Astrocyte (in vitro differentiated cells and primary cell): ENCODE data around the gene HIVEP2. TPM values are rescaled to one million over a fixed set of nuclear protein-coding genes. Genes with fewer than 3 reads are reported as not detected.

ENCODE experiments used
- DNase-seq: peaks from one replicate; pipeline ENCODE4 v3.0.0-alpha.2; 2010; ENCODE audit warnings: low read depth
- FAIRE-seq: peaks from 2 replicates; lab custom pipeline; 2011; peaks lifted over from hg19 to GRCh38; lab: Jason Lieb, UNC
- H2AFZ ChIP-seq: 2 replicates; pipeline ENCODE4 v1.6.0; 2012; ENCODE audit warnings: low read depth, low read length, inconsistent platforms
- H3K27ac ChIP-seq: 2 replicates; pipeline ENCODE4 v1.5.1; 2011; ENCODE audit warnings: low read depth, low read length, inconsistent platforms
- H3K27me3 ChIP-seq: 2 replicates; pipeline ENCODE4 v1.6.0; 2011; ENCODE audit warnings: low read length, inconsistent platforms; ENCODE audit not compliant: insufficient read depth
- H3K36me3 ChIP-seq: 2 replicates; pipeline ENCODE4 v1.5.1; 2011; ENCODE audit warnings: low read length, inconsistent platforms; ENCODE audit not compliant: insufficient read depth
- H3K4me1 ChIP-seq: 2 replicates; pipeline ENCODE4 v1.5.1; 2011; ENCODE audit warnings: low read length, inconsistent platforms; ENCODE audit not compliant: insufficient read depth
- H3K4me2 ChIP-seq: 2 replicates; pipeline ENCODE4 v1.6.0; 2012; ENCODE audit warnings: low read length, inconsistent platforms
- H3K4me3 ChIP-seq: 2 replicates; pipeline ENCODE4 v1.5.1; 2011; ENCODE audit warnings: low read depth, mild to moderate bottlenecking, low read length, inconsistent platforms; ENCODE audit not compliant: insufficient read depth
- H3K79me2 ChIP-seq: 2 replicates; pipeline ENCODE4 v1.6.0; 2012; ENCODE audit warnings: mild to moderate bottlenecking, low read length, inconsistent platforms; ENCODE audit not compliant: insufficient read depth
- H3K9ac ChIP-seq: 2 replicates; pipeline ENCODE4 v1.6.0; 2012; ENCODE audit warnings: mild to moderate bottlenecking, low read length, inconsistent platforms
- H3K9me3 ChIP-seq: 2 replicates; pipeline ENCODE4 v1.5.1; 2012; ENCODE audit warnings: low read depth, mild to moderate bottlenecking, low read length, inconsistent platforms; ENCODE audit not compliant: insufficient read depth
- H4K20me1 ChIP-seq: 2 replicates; pipeline ENCODE4 v1.6.0; 2012; ENCODE audit warnings: low read length, inconsistent platforms; ENCODE audit not compliant: insufficient read depth
- H3K27ac Mint-ChIP-seq: one replicate; pipeline ENCODE4 v1.8.0; 2021; ENCODE audit warnings: mild to moderate bottlenecking, mixed read lengths; ENCODE audit not compliant: unreplicated experiment
- H3K27me3 Mint-ChIP-seq: one replicate; pipeline ENCODE4 v1.8.0; 2021; ENCODE audit warnings: low read depth, mixed read lengths; ENCODE audit not compliant: unreplicated experiment
- H3K36me3 Mint-ChIP-seq: one replicate; pipeline ENCODE4 v1.8.0; 2021; ENCODE audit warnings: low read depth, mixed read lengths; ENCODE audit not compliant: unreplicated experiment
- H3K4me1 Mint-ChIP-seq: one replicate; pipeline ENCODE4 v1.8.0; 2021; ENCODE audit warnings: low read depth, mixed read lengths; ENCODE audit not compliant: unreplicated experiment
- H3K4me3 Mint-ChIP-seq: one replicate; pipeline ENCODE4 v1.8.0; 2021; ENCODE audit warnings: mild to moderate bottlenecking, moderate library complexity, mixed read lengths; ENCODE audit not compliant: unreplicated experiment
- H3K9me3 Mint-ChIP-seq: one replicate; pipeline ENCODE4 v1.8.0; 2021; ENCODE audit warnings: mild to moderate bottlenecking, mixed read lengths; ENCODE audit not compliant: unreplicated experiment
- EZH2 ChIP-seq: IDR thresholded peaks from 2 replicates; pipeline ENCODE4 v1.6.1; 2012; ENCODE audit warnings: mild to moderate bottlenecking, low read length, inconsistent platforms; ENCODE audit not compliant: insufficient read depth
- total RNA-seq: library from RNA; stranded (reverse); gene quantifications from 2 replicates; pipeline ENCODE4 v1.2.1, GENCODE V29; 2021
- TF ChIP-seq, protein P1 (sequence below): IDR thresholded peaks from 2 replicates; pipeline ENCODE4 v1.5.1; 2011; ENCODE audit warnings: low read depth, mild to moderate bottlenecking, inconsistent platforms, low read length, moderate library complexity; ENCODE audit not compliant: insufficient read depth

Gene HIVEP2
- total RNA-seq, 1 donor from 2014 or later = 21.2 TPM

DNA sequence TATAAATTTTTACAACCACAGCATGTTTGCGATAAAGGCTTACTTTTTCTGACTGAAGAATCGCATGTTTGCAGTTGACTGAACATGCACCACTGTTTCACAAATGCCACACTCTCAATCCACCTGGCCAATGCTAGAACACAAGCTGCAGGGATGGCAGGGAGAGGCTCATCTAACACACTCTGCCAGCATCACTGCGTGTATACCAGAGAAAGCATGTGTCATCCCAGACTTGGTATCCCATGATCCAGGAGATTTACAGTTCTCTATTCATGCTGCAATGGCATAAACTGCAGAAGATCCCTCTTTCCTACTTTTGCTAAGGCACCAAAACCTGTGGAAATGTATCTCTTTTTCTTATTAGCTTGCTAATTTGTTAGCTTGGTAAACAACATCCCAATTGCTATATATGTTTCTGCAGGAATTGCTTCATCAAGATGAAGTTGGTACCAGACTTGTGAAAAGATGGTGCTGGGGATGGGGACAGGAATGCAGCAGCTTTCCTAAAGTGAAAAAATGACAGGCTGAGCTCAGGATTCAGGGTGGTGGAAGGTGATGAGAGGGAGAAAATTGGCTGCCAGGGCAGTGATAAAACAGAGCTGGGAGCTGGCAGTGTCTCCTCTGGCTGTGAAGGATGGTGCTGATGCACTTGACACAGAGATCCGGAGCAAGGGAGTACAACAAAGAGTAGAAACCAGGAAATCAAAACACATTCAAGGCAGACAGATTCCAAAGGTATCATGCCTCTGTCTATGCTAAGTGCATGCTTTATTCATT is 186.9 kb downstream of the HIVEP2 start:
- DNase-seq = no peak
- Mint-ChIP-seq H3K4me1 (peaks cover 27% of the 10 kb centered on the region), H3K27ac (peak overlapping the region; percentile 68), H3K36me3 (peaks cover 31% of the 10 kb centered on the region), H3K4me3 (no peak overlapping the region), H3K27me3 (no peaks in the 10 kb centered on the region), H3K9me3 (no peaks in the 10 kb centered on the region)
- H3K9ac ChIP-seq = no peak overlapping the region
- H3K4me3 ChIP-seq = no peak overlapping the region
- no peaks in the 10 kb centered on the region for H4K20me1 ChIP-seq
- H3K27me3 ChIP-seq = no peaks in the 10 kb centered on the region
- no peak for FAIRE-seq
- TF ChIP-seq, protein P1, sequence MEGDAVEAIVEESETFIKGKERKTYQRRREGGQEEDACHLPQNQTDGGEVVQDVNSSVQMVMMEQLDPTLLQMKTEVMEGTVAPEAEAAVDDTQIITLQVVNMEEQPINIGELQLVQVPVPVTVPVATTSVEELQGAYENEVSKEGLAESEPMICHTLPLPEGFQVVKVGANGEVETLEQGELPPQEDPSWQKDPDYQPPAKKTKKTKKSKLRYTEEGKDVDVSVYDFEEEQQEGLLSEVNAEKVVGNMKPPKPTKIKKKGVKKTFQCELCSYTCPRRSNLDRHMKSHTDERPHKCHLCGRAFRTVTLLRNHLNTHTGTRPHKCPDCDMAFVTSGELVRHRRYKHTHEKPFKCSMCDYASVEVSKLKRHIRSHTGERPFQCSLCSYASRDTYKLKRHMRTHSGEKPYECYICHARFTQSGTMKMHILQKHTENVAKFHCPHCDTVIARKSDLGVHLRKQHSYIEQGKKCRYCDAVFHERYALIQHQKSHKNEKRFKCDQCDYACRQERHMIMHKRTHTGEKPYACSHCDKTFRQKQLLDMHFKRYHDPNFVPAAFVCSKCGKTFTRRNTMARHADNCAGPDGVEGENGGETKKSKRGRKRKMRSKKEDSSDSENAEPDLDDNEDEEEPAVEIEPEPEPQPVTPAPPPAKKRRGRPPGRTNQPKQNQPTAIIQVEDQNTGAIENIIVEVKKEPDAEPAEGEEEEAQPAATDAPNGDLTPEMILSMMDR = no peak
- no peak for TF ChIP-seq EZH2
- no peak overlapping the region for H2AFZ ChIP-seq
- peaks cover 17% of the 10 kb centered on the region for H3K4me1 ChIP-seq
- peaks cover 25% of the 10 kb centered on the region for H3K36me3 ChIP-seq
- H3K9me3 ChIP-seq = no peaks in the 10 kb centered on the region
- no peak overlapping the region for H3K4me2 ChIP-seq
- H3K79me2 ChIP-seq = no peaks in the 10 kb centered on the region
- H3K27ac ChIP-seq = no peak overlapping the region

DNA sequence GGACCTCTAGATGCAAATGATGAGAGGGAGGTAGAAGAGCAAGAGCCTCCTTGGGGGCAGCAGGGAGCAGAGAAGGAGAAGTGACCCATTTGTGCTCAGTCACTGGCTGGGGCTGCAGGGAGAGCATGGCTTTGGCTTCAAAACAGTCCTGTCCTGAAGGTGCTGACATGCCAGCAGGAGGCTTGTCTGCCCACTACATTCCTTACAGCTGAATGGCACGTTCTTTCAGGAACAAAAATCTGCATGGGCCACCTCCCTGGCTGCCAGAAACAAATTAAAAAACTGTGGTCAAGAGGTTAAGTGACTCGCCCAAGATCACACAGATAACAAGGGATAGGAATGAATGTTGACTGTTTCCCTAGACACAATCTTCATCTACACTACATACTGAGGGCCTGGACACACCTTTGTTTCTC is 188.8 kb downstream of the HIVEP2 start:
- Histone ChIP-seq H3K9ac (no peak overlapping the region), H3K27ac (peak overlapping the region; percentile 15), H2AFZ (no peak overlapping the region), H3K9me3 (no peaks in the 10 kb centered on the region), H3K4me3 (no peak overlapping the region), H3K79me2 (no peaks in the 10 kb centered on the region), H3K4me1 (peaks cover 10% of the 10 kb centered on the region), H3K27me3 (no peaks in the 10 kb centered on the region), H3K36me3 (peaks cover 29% of the 10 kb centered on the region), H4K20me1 (no peaks in the 10 kb centered on the region), H3K4me2 (peak overlapping the region; percentile 2)
- FAIRE-seq (peak; percentile 93), DNase-seq (peak; percentile 74)
- peak overlapping the region; percentile 16 for H3K27ac Mint-ChIP-seq
- peaks cover 32% of the 10 kb centered on the region for H3K36me3 Mint-ChIP-seq
- H3K4me1 Mint-ChIP-seq = peaks cover 18% of the 10 kb centered on the region
- TF ChIP-seq EZH2 = no peak
- TF ChIP-seq, protein P1 = no peak
- H3K27me3 Mint-ChIP-seq = no peaks in the 10 kb centered on the region
- no peaks in the 10 kb centered on the region for H3K9me3 Mint-ChIP-seq
- H3K4me3 Mint-ChIP-seq = no peak overlapping the region

DNA sequence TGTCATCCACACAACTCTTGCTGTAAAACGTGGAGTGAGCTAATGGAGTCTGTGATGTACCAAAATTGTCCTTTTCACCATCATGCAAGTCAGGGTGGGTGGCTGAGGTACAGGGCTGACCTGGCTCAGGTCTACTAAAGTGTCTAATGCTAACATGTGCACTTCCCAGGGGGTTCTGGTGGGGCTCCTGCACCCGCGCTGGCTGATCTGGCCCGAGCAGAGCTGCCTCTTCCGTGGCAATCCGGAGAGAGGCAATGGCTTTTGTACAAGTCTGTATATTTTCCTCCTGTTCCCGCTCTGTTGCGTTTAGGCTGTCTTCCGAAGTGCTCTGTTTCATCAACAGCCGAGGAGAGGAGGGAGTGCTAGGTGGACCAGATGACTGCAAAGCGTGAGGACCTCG is 191.8 kb downstream of the HIVEP2 start:
- Histone ChIP-seq H4K20me1 (no peaks in the 10 kb centered on the region), H3K4me3 (no peak overlapping the region)

More for the DNA sequence above, 191.8 kb downstream of the HIVEP2 start:
- H3K27me3 Mint-ChIP-seq = no peaks in the 10 kb centered on the region
- no peak overlapping the region for H3K4me3 Mint-ChIP-seq
- no peaks in the 10 kb centered on the region for H3K27me3 ChIP-seq
- H3K4me1 ChIP-seq = no peaks in the 10 kb centered on the region
- no peak overlapping the region for H2AFZ ChIP-seq
- no peak overlapping the region for H3K9ac ChIP-seq
- no peaks in the 10 kb centered on the region for H3K9me3 Mint-ChIP-seq
- H3K4me2 ChIP-seq = no peak overlapping the region
- no peaks in the 10 kb centered on the region for H3K79me2 ChIP-seq
- H3K36me3 ChIP-seq = peaks cover 11% of the 10 kb centered on the region
- H3K4me1 Mint-ChIP-seq = peaks cover 18% of the 10 kb centered on the region
- no peak overlapping the region for H3K27ac ChIP-seq
- peaks cover 14% of the 10 kb centered on the region for H3K36me3 Mint-ChIP-seq
- H3K27ac Mint-ChIP-seq = no peak overlapping the region
- no peak for FAIRE-seq
- DNase-seq = no peak
- TF ChIP-seq EZH2 = no peak
- TF ChIP-seq, protein P1 = no peak
- no peaks in the 10 kb centered on the region for H3K9me3 ChIP-seq
